ENCODE measurements around the gene CAPZB.

The CAPZB gene

GRCh38 chr1:19484798-19485361, 459 bp downstream of the CAPZB start:
- TF ChIP-seq POLR2A (IDR thresholded peaks at IDR 0.05; ENCODE audit: low read depth, low read length) (peak; percentile 45; the same call in 1 of the 2 replicates), PAX5 (IDR thresholded peaks at IDR 0.05; ENCODE audit: insufficient read depth, low read length, severe bottlenecking) (no peak)
- peak; percentile 41 for FAIRE-seq

GRCh38 chr1:19484338-19484797, 971 bp downstream of the CAPZB start:
- no peak for FAIRE-seq
- TF ChIP-seq SPI1 (IDR thresholded peaks at IDR 0.05; ENCODE audit: low read depth, low read length) (no peak), POLR2AphosphoS5 (IDR thresholded peaks at IDR 0.05; ENCODE audit: low read depth, low read length) (no peak), POLR2A (IDR thresholded peaks at IDR 0.05; ENCODE audit: low read depth, low read length) (no peak), TAF1 (IDR thresholded peaks at IDR 0.05; ENCODE audit: low read depth, low read length) (no peak), PAX5 (IDR thresholded peaks at IDR 0.05; ENCODE audit: insufficient read depth, low read length, severe bottlenecking) (no peak)
- DNase-seq (ENCODE audit: insufficient read length, low spot score): no peak

More at GRCh38 chr1:19484798-19485361, 459 bp downstream of the CAPZB start:
- peak; percentile 29 for DNase-seq (ENCODE audit: insufficient read length, low spot score)

GRCh38 chr1:19483691-19484090, 1.6 kb downstream of the CAPZB start:
- TF ChIP-seq PAX5 (IDR thresholded peaks at IDR 0.05; ENCODE audit: insufficient read depth, low read length, severe bottlenecking) (no peak), TAF1 (IDR thresholded peaks at IDR 0.05; ENCODE audit: low read depth, low read length) (no peak), POU2F2 (IDR thresholded peaks at IDR 0.05; ENCODE audit: low read depth, low read length) (no peak)
- DNase-seq (ENCODE audit: insufficient read length, low spot score): no peak
- no peak for FAIRE-seq

GRCh38 chr1:19483261-19483660, 2.1 kb downstream of the CAPZB start:
- DNase-seq (ENCODE audit: insufficient read length, low spot score) (no peak), FAIRE-seq (peak; percentile 74)
- TF ChIP-seq PAX5 (IDR thresholded peaks at IDR 0.05; ENCODE audit: insufficient read depth, low read length, severe bottlenecking) (no peak), POLR2AphosphoS5 (IDR thresholded peaks at IDR 0.05; ENCODE audit: low read depth, low read length) (no peak), POU2F2 (IDR thresholded peaks at IDR 0.05; ENCODE audit: low read depth, low read length) (no peak), SPI1 (IDR thresholded peaks at IDR 0.05; ENCODE audit: low read depth, low read length) (no peak), POLR2A (IDR thresholded peaks at IDR 0.05; ENCODE audit: low read depth, low read length) (no peak), TAF1 (IDR thresholded peaks at IDR 0.05; ENCODE audit: low read depth, low read length) (no peak)

- DNase-seq (ENCODE audit: insufficient read length, low spot score): no peak
- no peak for FAIRE-seq
- no peak for TF ChIP-seq PAX5 (IDR thresholded peaks at IDR 0.05; ENCODE audit: insufficient read depth, low read length, severe bottlenecking)
- TF ChIP-seq POLR2A (IDR thresholded peaks at IDR 0.05; ENCODE audit: low read depth, low read length): no peak
- TF ChIP-seq SPI1 (IDR thresholded peaks at IDR 0.05; ENCODE audit: low read depth, low read length): no peak
- TF ChIP-seq POU2F2 (IDR thresholded peaks at IDR 0.05; ENCODE audit: low read depth, low read length): no peak
- TF ChIP-seq TAF1 (IDR thresholded peaks at IDR 0.05; ENCODE audit: low read depth, low read length): no peak
These were observed 3.4 kb downstream of the CAPZB start for GRCh38 chr1:19481826-19482398.

GRCh38 chr1:19480282-19480681, 5.1 kb downstream of the CAPZB start:
- no peak for TF ChIP-seq POU2F2 (IDR thresholded peaks at IDR 0.05; ENCODE audit: low read depth, low read length)
- TF ChIP-seq TAF1 (IDR thresholded peaks at IDR 0.05; ENCODE audit: low read depth, low read length): no peak
- no peak for TF ChIP-seq POLR2A (IDR thresholded peaks at IDR 0.05; ENCODE audit: low read depth, low read length)
- TF ChIP-seq POLR2AphosphoS5 (IDR thresholded peaks at IDR 0.05; ENCODE audit: low read depth, low read length): no peak
- no peak for TF ChIP-seq SPI1 (IDR thresholded peaks at IDR 0.05; ENCODE audit: low read depth, low read length)
- no peak for TF ChIP-seq PAX5 (IDR thresholded peaks at IDR 0.05; ENCODE audit: insufficient read depth, low read length, severe bottlenecking)
- no peak for DNase-seq (ENCODE audit: insufficient read length, low spot score)
- no peak for FAIRE-seq

- DNase-seq (ENCODE audit: insufficient read length, low spot score): no peak
- TF ChIP-seq POU2F2 (IDR thresholded peaks at IDR 0.05; ENCODE audit: low read depth, low read length) (no peak), PAX5 (IDR thresholded peaks at IDR 0.05; ENCODE audit: insufficient read depth, low read length, severe bottlenecking) (no peak), TAF1 (IDR thresholded peaks at IDR 0.05; ENCODE audit: low read depth, low read length) (no peak), POLR2A (IDR thresholded peaks at IDR 0.05; ENCODE audit: low read depth, low read length) (no peak), SPI1 (IDR thresholded peaks at IDR 0.05; ENCODE audit: low read depth, low read length) (no peak), POLR2AphosphoS5 (IDR thresholded peaks at IDR 0.05; ENCODE audit: low read depth, low read length) (no peak)
- FAIRE-seq: no peak
These were observed 5.8 kb downstream of the CAPZB start for GRCh38 chr1:19479351-19480120.

- TF ChIP-seq SPI1 (IDR thresholded peaks at IDR 0.05; ENCODE audit: low read depth, low read length) (no peak), POLR2AphosphoS5 (IDR thresholded peaks at IDR 0.05; ENCODE audit: low read depth, low read length) (no peak), TAF1 (IDR thresholded peaks at IDR 0.05; ENCODE audit: low read depth, low read length) (no peak), PAX5 (IDR thresholded peaks at IDR 0.05; ENCODE audit: insufficient read depth, low read length, severe bottlenecking) (no peak), POU2F2 (IDR thresholded peaks at IDR 0.05; ENCODE audit: low read depth, low read length) (no peak), POLR2A (IDR thresholded peaks at IDR 0.05; ENCODE audit: low read depth, low read length) (no peak)
- DNase-seq (ENCODE audit: insufficient read length, low spot score): no peak
- FAIRE-seq: no peak
These were observed 7.0 kb downstream of the CAPZB start for GRCh38 chr1:19478322-19478721.

- FAIRE-seq (peak; percentile 92), DNase-seq (ENCODE audit: insufficient read length, low spot score) (no peak)
- peak; percentile 42; the same call in 1 of the 2 replicates for TF ChIP-seq POU2F2 (IDR thresholded peaks at IDR 0.05; ENCODE audit: low read depth, low read length)
- TF ChIP-seq TAF1 (IDR thresholded peaks at IDR 0.05; ENCODE audit: low read depth, low read length): 0 out of 2 replicates have a peak, but pooled peaks have one; percentile 18
- peak; percentile 42 for TF ChIP-seq SPI1 (IDR thresholded peaks at IDR 0.05; ENCODE audit: low read depth, low read length)
- peak; percentile 59 for TF ChIP-seq POLR2AphosphoS5 (IDR thresholded peaks at IDR 0.05; ENCODE audit: low read depth, low read length)
- TF ChIP-seq POLR2A (IDR thresholded peaks at IDR 0.05; ENCODE audit: low read depth, low read length): peak; percentile 64; the same call in 1 of the 2 replicates
- no peak for TF ChIP-seq PAX5 (IDR thresholded peaks at IDR 0.05; ENCODE audit: insufficient read depth, low read length, severe bottlenecking)
These were observed 7.8 kb downstream of the CAPZB start for GRCh38 chr1:19477284-19478249.
